GM18519 (cell line): ENCODE measurements around the gene FTO.
"Not testable (repeated sequence)": the region's sequence is repeated elsewhere in the genome, so short reads cannot be mapped to it uniquely, and the experiment has no call there.

Source experiments
- ATAC-seq: cut with Tn5 transposase; IDR thresholded peaks from one replicate; pipeline ENCODE4 v1.9.1; 2021; ENCODE audit warnings: mild to moderate bottlenecking, moderate library complexity; ENCODE audit not compliant: unreplicated experiment, low FRiP score

FTO gene

DNA sequence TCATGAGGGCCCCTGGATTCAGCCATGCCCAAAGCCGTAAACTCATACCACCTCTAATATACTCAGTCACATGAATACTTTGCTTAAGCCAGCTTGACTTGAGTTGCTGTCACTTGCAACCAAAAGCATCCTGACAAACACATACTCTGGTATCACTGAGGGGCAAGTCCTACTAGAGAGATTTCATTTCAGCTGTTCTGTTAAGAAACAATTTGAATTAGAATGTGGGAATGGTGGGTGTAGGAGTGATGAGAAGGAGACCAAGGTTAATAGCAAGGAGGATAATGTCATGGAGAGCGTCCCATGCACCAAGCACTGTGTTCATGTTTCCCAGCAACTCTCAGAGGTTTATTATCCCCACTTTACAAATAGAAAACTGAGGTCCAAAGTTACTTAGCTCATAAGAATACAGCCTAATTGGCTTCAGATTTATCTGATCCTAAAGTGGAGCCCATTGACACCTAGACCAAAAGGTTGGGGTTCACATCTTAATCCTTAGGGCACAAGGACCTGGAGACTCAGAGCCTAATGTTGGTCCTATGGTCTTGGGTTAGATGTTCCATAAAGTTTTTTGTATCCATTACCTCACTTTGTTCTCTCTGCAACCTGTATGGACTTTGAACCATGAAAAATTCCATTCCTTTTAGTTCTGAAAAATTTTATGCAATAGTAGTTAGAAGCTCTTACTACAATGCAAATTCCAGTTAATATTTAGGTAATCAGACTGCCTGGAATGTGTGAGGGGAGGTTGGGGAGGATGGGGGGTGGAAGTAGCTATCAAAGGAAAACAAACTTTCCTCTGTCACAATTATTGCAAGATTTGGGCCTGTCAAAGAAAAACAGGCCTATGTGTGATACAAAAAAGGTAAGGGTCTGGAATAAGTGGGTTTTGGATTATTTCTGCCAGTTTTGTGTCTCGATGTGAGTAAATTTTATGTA, 476.7 kb downstream of the FTO start:
- no peak for ATAC-seq

DNA sequence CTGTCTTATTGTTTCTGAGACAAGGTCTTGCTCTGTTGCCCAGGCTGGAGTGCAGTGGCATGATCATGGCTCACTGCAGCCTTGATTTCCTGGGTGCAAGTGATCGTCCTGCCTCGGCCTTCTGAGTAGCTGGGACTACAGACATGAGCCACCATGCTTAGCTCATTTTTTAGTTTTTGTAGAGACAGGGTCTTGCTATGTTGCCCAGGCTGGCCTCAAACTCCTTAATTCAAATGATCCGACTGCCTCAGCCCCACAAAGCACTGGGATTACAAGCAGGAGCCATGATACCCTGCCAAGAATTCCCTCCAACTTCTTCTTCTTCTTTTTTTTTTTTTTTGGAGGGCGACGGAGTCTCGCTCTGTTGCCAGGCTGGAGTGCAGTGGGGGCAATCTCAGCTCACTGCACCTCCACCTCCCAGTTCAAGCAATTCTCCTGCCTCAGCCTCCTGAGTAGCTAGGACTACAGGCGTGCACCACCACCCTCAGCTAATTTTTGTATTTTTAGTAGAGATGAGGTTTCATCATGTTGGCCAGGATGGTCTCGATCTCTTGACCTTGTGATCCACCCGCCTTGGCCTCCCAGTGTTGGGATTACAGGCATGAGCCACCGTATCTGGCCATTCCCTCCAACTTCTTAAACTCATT, 477.9 kb downstream of the FTO start:
- ATAC-seq = not testable (repeated sequence)

GRCh38 chr16:54185045-54185444, 481.1 kb downstream of the FTO start:
- ATAC-seq = no peak

GRCh38 chr16:54191163-54191562, 487.2 kb downstream of the FTO start:
- no peak for ATAC-seq

DNA sequence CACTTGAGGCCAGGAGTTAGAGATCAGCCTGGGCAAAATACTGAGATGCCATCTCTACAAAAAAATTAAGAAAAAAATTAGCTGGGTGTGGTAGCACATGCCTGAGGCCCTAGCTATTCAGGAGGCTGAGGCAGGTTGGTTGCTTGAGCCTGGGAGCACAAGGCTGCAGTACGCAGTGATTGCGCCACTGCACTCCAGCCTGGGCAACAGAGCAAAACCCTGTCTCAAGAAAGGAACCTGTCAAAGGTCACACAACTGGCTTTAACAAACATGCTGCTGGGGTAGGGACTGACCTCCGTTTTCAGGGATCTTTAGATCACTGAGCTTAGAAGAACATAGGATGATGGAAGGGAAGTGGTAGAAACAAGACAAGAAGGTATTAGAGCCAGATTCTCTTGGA, 487.6 kb downstream of the FTO start:
- no peak for ATAC-seq

DNA sequence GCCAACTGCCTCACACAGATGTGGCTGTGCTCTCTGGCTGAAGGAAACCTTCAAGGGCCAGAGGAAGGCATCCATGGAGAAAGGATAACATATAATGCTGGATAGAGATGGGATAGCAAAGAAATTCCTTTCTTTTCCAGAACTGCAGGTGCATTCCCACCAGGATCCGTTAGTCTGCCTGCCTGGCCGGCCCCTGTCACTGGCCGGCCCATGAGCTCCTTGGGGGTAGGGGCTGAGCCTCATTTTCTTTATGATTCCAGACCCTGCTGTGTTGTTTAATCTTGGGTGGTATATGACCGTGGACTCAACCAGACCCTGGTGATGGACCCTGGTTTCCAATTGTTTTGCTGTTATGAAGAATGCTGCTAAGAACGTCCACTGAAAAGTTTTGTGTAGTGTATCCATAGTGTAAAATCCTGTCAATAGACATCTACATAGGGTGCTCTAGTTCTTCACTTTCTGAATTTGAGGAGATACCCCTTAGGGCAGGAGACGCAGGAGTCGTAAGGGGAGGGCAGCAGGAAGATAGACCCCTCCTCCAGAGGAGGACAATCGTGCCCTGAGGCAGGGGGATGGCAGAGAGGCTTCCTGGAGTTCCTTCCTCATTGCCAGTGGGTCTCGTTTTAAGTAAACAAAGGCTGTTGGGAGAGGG, 489.2 kb downstream of the FTO start:
- ATAC-seq = no peak

- ATAC-seq = peak; percentile 95
Measured at GRCh38 chr16:54193665-54194333, 489.8 kb downstream of the FTO start.

GRCh38 chr16:54194334-54194743, 490.4 kb downstream of the FTO start:
- no peak for ATAC-seq

GRCh38 chr16:54197758-54198157, 493.8 kb downstream of the FTO start:
- no peak for ATAC-seq

DNA sequence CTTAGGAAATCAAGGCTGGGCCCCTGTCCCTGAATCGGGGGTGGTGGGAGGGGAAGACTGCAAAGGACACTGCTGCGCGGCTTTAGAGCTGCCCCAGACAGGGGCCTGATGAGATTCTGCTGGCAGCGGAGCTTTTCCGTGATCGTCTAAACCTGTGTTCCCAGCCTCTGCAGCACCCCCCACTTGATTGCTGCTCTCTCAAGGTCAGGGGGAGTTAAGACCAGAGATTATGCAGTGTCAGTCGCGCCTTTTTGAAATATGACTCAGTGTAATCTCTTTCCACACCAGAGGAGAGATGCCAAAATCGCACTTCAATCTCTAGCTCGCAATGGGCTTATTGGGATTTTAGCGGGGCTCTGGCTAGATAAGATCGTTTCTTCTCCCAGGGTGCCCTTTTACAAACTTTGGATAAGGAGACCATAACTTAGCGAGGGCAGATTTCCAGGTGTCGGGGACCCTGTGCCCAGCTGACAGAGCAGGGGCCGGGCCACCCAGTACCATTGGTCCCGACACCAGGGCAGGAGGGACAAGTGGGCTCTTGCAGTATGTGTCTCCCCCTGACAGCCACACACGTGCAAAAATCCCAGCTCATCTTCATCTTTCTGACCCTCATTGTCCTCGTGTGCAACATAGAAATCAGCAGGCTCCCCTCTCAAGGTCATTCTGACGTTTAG, 495.7 kb downstream of the FTO start:
- no peak for ATAC-seq

DNA sequence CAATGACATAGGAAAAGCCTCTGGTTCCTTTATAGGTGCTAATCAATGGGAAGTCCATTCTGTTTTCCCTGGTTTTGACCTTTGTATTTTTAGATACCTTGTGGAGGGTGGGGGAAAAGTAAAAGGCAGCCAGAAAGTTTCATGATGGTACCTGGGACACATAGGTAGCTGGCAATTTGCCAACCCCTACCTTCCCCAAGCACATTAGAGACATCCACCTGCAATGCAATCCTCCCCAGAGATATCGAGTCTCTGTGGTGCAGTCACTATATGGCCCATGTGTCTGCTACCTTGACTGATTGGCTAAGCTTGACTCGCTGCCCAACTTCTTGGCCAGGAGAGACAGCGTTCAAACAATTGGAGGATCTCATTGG, 496.2 kb downstream of the FTO start:
- no peak for ATAC-seq

GRCh38 chr16:54200720-54201119, 496.8 kb downstream of the FTO start:
- no peak for ATAC-seq

DNA sequence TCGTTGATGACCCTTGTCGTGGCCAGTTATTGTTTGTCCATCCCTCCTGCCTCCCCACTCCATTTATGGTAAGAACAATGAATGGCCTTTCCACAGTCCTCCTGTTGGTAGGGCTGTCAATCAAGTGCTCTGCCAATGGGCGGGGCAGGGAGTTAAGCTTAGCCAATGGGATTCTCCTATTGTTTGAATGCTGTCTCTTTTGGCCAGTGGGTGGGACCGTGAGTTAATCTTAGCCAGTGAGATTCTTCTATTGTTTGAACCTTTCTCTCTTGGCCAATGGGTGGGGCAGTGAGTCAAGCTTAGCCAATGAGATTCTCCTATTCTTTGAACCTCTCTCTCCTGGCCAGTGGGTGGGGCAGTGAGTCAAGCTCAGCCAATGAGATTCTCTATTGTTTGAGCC, 497.2 kb downstream of the FTO start:
- no peak for ATAC-seq
